CD4-positive, alpha-beta T cell treated with Interleukin-21 for 1 hour (primary cell): ENCODE data around the gene RFTN1.

Experiments
- DNase-seq: peaks from one replicate; pipeline ENCODE4 v3.0.0-alpha.2; 2020

The RFTN1 gene

DNA sequence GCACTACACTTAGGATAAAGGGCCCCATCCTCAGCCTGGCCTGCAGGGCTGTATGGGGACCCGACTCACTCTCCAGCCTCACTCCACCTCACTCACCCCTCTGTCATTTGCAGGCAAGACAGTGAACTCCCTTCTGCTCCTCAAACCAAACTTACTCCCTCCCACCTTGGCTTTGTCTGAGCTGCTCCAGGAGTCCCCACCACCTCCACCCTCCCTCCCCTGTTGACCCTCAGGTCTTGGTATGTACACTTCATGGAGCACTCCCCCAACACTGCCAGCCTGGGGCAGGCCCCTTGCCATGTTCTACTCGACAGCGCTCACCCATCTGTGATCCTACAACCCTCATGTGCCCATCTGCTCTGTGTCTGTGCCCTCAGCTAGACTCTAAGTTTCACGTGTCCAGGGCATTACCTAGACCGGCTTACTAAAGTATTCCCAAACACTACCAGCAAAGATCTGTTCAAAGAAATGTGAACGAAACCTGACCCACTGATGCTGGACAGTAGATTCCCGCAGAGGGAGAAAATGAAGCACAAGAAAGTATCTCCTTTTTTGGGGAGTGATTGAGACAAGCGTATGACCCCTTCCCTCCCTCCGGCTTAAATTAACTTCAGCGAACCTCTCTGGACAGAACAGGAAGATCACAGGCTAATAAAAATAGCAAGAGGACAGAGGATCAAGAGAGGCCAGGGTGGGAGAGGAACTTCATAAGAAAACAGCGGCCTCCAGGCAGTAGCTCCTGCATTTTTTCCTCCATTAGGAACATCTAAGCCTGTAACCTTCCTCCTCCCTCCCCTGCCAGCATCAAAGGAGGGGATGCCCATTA lies 113.2 kb downstream of the RFTN1 start:
- DNase-seq, result no peak

DNA sequence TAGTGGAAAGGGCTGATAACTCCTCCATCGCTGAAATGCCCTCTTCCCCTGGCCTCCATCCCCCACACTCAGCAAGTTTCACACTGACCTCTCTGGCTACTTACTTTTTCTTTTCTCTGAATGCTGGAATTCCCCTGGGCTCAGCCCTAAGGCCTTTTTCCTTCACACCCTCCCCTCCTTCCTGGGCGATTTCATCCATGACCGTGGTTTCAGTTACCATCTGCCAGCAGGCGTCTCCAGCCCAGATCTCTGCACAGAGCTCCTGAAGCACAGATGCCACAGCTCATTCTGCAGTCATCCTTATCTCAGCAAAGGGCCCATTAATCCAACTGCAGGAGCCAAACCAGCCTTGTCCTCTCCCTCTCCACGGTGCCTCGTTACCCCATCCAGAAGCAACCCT lies 114.0 kb downstream of the RFTN1 start:
- no peak for DNase-seq

DNA sequence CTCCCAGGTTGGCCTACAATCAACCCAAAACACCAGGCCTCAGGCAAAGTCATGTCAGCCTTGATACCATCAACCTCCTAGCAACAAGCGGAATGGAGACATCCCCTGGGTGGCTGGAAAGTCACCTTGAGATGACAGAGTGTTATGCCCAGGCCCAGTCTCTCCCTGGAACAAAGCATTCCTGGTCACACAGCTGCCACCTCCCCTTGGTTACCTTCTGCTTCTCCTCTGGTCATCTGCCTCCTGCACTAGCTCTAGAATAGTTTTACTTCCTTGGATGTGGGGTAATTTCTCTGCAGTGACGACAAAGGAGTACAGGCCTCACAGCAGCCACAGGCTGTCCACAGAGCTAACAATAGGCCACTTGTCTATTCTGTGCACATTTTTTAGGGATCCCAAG lies 114.9 kb downstream of the RFTN1 start:
- DNase-seq, result no peak

DNA sequence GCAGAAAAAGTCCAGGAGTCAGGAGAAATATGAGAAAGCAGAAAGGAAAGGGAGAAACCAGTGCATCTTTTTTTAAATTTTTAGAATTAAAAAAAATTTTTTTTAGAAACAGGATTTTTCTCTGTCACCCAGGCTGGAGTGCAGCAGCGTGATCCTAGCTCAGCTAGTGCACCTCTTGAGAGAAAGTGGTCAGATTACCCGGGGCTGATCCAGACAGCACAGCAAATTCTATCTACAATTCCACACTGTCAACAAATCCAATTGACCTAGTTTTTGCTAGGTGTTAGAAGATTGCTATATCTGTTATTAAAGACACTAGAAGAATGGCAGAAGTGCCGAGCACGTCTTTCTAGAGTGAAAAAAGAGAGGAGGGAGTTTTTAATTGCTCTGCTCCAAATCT lies 117.3 kb downstream of the RFTN1 start:
- no peak for DNase-seq

DNA sequence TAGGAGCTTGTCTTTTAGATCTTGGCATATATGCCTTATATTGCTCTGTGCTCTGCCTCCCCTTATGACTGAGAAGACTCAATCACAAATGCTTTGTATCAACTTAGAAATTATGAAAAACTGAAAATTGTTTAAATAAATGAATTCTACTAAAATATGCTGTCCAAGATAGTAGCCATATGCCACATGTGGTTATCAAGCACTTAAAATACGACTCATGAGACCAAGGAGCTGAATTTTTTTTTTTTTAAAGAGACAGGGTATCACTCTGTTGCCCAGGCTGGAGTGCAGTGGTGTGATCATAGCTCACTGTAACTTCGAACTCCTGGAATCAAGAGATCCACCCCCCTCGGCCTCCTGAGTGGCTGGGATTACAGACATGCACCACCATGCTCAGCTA lies 118.3 kb downstream of the RFTN1 start:
- DNase-seq, result no peak

DNA sequence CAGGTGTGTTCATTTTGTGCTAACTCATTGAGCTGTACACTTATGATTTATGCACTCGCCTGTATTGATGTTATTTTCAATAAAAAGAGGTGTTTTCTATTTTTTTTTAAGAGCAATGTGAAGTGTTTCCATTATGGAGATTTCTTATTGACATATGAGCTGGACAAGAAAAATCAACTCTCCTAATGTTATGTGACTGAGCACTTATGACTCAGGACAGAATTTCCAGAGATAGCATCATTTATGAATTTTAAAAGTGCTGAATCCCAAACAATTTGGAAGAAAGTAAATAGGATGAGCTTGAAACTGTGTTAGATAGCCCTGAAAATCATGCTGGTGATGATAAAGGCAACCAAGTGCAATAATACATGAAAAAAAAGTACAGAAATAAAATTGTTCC lies 118.9 kb downstream of the RFTN1 start:
- DNase-seq, result no peak

DNA sequence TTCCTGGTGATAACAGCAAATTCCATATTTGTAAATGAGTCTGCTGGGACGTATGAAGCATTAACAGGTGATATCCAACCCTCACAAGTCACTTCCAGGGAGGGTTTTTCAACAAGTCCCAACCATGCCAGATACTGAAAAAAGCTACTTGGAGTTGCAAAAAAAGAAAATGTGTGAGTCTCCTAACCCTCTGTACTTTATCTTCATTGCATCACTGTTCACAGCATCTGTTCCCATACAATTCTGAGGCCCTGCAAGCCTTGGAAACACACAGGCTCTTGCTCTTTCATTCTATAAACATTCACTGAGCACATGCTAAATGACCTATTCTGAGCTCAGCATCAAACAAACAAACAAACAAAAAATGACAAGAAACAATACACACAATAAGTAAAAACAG lies 120.8 kb downstream of the RFTN1 start:
- DNase-seq, result no peak

DNA sequence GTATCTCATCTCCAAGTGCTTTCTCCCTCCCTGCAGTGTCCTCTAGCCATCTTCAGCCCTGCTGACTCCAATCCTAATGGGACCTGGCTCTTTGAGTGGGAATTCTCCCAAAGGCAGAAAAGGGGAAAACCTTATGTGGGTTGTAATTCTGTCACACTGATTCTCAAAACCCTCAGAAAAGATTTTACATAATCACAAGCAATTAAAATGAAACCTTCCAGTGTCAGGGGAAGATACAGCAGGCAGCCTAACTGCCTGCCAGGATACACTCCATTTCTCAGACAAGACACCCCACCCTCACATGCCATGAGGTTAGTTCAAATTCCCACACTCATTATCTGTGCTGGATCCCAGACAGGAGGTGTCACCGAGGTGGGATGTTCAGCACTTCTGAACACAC lies 121.4 kb downstream of the RFTN1 start:
- no peak for DNase-seq

DNA sequence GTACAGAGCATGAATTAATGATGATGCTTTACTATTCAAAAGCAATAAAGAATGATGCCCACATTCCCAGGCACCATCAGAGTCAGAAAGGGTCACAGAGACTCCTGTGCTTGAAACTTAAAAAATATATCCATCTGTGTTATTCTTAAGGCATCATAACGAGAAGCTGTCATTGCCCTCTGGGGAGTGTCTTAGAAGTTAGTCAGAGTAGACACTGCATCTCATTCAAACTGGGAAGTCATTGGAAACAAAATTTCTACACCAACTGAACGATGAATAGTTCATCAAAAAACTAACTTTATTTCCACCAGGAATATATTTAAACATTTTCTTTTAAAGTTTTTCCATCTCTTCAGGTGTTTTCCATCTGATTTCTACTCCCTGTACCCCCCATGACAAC lies 122.9 kb downstream of the RFTN1 start:
- no peak for DNase-seq

DNA sequence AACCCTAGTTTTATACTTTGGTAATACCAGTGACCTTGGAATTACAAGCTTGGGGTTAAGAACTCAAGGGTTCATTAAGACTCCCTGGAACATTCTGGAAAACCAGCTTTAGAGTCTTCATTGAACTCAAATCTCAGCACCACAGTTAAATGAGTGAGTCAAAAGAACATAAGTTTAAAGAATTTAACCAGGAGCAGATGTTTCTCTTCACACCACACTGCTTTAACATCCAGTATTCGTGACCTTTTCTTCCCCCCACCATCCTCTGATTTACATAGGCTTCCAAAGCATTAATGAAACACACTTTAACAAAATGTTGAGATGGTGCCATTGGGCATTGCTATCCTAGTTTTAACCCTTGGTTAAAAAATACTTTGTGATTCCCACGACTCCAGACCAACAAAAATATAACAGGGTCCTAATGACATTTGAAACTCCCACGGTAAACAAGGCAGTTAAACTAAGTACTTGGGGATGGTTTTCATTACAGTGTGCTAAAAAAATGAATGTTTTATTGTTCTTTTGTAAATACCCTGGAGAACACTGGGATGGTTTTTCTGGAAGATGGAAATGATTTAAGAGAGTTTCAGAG lies 124.6 kb downstream of the RFTN1 start:
- DNase-seq, result no peak

DNA sequence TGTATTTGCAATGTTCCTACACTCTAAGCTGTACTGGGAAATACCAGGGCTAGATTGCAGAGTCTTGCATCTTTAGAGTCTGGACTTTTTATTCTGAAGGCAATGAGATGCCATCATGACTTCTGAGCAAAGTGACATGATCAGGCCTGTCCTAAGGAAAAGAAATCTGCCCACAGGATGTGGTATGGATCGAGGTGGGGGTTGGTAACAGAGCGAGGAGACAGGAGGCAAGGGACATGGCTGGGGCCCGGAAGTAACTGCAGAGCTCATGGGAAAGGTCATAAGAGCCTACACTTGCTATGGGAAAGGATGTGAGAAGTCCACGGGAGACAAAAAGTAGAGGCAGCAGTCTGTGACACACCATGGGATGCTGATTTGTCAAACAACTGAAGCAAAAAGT lies 126.9 kb downstream of the RFTN1 start:
- DNase-seq, result no peak

DNA sequence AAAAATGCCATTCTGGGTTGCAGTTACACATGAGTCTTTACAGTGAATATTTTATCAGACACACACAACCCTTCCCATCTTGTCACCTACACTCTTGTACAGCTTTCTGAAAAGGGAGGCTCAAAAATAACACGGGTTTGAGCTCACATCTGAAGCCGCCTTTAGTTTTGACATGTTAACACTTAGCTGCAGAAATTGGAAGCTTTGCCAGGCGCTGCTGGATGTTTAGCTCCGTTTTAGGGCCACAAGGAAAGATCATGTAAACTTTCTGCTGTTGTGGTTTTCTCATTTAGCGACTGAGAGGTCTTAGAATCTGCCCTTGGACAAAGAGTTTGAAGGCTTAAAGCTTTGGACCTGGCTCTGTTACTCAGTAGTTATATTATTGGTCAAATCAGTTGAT lies 128.3 kb downstream of the RFTN1 start:
- DNase-seq, result no peak

DNA sequence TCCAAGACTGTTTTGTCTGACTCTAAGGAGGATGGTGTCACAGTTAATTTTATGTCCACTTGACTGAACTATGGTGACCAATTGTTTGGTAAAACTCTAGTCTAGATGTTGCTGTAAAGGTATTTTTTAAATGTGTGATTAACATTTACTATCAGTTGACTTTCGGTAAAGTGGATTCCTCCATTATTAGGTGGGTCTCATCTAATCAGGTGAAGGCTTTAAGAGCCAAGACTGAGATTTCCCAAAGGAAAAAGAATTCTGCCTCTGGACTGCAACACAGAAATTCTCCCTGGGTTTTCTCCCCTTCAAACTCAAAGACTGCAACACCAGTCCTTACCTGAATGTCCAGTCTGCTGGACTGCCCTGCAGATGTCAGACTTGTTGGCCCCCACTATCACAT lies 129.6 kb downstream of the RFTN1 start:
- no peak for DNase-seq

DNA sequence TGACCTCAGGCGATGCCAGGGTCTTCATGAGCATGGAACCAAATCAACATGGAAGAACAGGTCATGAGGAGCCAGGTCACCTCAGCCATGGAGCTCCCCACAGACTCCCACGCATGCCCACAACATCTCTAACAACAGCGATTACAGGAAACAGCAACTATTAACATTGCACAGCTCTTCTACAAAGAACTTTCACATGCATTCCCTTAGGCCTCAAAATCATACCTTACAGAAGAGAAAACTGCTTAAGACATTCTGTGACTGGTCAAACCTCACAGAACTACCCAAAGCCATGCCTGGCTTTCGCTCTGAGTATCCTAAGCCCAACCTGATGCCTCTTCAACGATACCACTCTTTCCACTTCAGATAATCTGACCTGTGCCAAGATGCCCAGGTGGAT lies 130.7 kb downstream of the RFTN1 start:
- DNase-seq, result no peak

DNA sequence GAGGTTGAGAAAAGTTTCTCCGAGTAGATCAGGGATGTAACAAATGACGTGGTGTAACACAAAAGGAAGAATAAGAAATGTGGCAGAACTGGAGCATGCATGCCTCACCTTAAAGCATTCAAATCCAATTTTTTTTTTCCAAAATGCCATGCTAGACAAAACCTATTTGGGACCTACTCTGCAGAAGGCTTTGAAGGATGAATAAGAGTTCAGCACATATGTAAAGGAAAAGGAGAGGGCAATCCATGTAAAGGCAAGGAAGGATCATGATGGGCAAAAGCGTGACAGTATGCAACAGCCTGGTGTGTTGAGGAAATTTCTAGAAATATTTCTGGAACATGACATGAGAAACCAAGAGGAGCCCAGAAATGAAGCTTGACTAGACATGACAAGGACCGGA lies 132.1 kb downstream of the RFTN1 start:
- DNase-seq, result no peak

DNA sequence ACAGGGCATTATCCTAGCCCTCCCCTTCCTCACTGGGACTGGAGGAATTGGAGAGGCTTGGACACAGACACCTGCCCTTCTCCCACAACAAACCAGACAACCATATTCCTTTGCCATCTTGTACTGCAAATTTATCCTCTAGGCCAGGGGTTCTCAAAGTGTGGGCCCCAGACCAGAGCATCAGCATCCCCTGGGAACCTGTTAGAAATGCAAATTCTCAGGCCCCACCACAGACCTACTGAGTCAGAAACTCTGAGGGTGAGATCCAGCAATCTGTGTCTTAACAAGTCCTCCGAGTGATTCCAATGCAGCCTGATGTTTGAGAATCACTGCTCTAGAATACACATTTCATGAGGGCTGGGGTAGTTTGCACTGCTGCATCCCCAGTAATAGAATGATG lies 133.1 kb downstream of the RFTN1 start:
- no peak for DNase-seq

DNA sequence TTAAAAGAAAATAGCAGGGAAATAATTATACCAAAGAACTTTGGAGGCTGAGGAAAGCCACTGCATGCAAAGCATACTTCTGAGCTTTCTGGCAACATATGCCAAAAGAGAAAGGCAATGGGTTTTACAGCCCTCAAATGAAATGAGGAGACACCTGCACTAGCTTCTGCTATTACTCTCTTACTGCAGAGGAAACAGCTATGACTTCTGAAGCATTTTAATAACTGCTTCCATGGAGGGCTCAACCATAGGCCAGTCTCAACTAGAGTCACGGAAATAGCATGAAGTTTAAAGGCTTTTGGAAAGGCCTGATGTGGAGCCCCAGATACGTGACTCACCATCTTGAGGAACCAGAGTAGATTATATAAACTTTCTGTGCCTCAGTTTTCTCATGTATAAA lies 133.7 kb downstream of the RFTN1 start:
- no peak for DNase-seq

DNA sequence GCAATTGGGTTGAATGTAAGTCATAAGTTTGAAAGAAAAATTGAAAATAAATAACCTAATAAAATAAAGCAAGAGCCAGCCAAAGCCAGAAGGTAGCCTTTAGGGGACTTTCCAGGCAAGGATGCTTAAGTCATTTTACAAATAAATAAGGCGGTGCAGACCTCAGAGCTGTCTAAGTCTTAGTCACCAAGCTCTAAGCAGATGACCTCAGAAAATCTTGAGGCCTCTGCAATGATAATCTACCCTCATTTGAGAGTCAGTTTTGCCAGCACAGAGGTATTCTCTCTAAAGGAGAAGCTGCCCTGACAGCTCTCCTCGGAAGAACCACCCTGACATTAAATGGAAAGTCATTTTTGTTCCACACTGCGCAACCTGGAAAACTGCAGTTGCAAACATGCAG lies 134.6 kb downstream of the RFTN1 start:
- DNase-seq, result peak; percentile 18

DNA sequence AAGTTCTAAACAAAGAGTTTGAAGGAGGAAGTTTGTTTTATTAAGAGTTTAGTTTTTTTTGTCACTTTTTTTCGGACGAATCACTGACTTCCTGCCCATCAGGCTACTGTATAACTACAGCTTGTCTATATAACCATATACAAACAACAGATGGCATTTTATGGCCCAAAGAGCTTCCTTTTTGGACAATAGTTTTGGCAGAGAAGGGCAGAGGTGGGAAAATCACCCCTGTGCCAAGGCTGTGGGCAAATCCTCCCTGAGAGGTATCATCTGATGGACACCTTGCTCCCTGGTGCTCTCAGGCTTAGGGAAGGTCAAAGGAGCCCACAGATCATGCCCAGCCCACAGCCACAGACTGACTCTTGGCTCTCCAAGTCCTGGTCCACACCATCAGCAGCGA lies 135.1 kb downstream of the RFTN1 start:
- DNase-seq, result no peak

DNA sequence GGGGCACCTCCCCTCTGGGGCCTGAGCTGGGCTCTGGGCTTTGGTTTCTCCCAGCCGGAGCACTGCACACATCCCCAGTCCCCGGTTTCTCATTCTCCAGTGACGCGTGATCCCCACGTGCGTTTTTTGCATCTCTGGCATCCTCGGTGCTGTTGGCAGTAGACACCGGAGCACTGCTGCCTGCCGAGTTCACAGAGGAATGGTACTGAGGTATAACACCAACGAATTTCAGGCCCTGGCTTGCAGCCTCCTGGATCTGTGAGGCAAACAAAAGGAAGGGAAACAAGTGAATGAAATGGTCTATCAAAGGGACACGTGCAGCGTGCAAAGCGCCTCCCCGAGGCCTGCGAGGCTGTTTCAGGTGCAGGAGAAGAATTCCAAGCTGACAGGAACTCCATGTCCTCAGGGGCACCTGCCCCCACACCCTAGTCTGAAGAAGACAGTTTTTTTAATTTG lies 135.6 kb downstream of the RFTN1 start:
- no peak for DNase-seq

DNA sequence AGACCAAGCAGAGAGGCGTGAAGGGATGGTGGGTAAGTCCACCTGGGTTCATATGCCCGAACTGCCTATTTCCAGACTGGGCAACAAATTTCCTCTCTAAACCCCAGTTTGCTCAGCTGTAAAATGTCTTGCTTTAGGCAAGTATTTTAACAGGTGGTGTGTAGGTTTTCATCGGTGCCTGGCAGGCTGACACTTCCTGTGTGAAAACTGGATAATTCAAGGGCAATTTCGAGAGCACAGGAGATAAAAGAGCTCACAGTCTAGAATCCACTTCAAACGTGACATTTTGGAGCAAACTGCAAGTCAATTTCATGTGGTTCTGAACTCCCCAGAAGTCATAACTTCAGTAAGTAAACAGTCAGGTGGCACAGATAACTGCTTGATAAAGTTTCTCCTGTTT lies 136.3 kb downstream of the RFTN1 start:
- DNase-seq, result peak; percentile 46

DNA sequence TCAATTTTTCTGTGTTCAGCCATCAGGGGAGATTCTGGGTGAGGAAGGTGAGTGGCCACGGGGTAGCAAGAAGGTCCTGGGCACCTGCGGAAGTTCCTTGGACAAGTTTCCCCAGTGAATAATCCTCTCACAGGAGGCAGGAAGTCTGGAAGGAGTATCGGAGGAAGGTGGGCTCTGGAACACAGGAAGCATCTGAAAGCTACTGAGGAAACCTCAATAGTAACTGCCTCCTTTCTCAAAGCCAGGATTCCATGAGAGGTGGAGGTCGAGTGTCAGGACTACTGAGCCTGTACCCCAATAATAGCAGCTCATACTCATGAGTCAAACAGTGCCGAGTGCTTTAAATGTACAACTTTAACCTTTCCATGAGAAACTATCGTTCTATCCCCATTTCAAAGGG lies 137.6 kb downstream of the RFTN1 start:
- DNase-seq, result no peak

DNA sequence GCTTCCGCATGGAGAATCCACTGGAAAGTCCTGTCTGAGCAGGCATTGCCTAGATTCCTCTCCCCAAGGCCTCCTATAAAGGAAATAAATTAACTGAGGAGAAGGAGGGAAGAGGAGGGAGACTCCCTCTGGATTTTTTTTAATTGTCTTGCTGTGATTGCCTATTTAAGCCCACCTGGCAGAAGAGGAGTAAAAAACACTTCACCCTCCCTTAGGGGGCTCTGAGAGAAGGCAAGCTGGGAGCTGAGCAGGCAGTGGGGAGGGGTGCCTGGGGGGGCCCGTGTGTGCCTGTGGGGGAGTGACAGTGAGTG lies 138.6 kb downstream of the RFTN1 start:
- no peak for DNase-seq

DNA sequence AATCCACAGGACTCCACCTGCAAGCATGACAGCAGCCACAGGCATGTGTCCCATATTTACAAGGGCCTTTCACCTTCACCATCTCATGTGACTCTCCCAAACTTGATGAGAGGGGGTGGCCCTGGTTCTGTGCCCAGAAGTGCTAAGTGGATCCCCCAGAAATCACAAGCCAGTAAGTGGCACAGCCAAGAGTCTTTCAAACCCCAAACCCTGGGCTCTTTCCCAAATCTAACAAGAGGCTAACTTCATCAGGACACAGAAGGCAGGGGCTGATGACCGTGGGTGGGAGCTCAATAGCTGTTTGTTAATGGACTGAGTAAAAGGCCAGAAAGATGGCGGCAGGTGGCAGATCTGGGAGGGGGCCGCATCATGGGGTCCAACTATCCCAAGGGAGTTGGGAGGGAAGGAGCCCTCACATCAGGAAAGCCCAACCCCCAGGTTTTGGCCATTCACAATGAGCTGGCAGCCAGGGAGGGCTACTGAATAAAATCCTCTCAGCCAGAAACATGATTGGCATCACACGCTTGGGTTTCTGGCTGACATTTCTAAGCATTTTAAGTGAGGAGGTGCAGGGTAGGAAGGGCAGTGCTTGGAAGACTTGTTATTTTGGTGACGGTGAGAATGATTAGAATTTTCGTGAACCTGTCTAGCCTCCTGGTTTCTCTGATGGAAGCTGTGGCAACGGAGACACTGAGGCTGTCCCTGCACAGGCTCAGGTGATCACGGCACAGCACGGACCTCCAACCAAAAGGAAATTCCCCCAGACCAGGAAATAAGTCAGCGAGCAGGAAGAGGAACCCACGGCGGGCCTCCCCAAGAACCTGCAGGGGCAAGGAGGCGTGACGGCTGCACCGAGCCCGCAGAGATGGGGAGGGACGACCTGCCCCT lies 139.2 kb downstream of the RFTN1 start:
- DNase-seq, result peak; percentile 13
